GM21447 (cell line): ENCODE data around the gene CORO6.

Experiments
- ATAC-seq: cut with Tn5 transposase; IDR thresholded peaks from one replicate; pipeline ENCODE4 v1.9.1; 2021; ENCODE audit not compliant: unreplicated experiment

Gene CORO6

DNA sequence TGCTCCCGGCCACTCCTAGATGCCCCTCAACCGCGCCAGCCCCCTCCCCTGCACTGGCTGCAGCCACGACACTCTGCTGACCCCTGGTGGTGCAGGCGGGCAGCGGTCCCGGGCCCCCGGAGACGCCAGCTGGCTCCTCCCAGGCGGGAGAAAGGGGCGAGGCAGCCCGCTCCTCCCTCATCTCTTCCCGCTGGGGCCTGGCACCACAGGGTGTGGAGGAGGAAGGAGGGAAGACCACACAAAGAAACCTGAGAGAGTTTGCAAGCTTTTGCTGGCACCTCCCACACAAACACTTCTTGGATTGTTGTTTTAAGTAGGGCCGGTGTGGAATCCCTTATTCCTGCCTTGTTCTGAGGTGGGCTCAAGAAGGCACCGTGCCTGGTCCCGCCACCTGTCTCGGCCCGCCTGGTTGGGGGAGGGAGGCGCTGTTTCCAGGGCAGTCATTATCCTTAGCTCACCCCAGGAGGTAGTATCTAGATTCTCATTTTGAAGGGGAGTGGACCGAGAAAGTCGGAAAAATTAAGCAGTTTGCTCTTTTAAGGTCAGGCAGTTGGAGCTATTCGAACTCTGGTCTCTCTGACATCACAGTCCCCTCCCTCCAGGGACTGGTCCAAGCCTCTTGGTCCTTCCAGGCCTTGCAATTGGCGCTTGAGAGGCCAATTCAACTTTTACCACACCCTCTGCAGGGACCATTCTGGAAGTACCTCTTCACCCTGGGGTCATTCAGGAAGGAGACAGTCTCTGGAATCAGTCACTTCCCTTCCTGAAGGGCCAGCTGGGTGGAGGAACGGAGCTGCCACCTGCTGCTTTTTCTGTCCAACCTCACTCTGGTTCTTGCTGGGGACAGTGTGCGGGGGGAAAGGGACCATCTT is 30.7 kb downstream of the CORO6 start:
- no peak for ATAC-seq

DNA sequence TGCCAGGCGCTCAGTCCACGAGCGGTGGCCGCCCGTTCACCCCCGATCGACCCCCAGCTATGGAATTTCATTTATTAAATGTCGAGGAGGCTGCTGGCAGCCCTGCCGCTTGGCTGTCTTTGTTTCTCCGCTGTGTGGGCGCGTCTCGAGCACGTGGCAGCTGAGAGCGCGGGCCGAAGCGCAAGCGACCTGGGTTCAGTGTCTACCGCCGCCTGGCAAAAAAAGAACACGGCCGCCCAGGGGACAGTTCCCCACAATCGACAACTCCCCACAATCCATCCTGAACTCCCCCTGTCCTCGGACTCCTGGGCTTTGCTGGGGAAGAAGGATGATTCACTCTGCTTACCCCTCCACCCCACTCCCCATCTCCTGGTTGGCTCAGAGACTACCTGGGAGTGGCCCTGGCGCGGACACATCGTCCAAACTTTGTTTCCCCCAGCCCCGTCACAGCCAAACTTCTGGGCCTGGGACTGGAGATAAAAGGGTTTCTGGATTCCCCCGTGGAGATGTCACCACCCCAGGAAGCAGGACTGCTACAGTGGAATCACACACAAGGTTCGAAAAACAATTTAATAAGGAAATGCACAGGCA is 31.5 kb downstream of the CORO6 start:
- ATAC-seq, result no peak

GRCh38 chr17:29590411-29591145 is 32.1 kb downstream of the CORO6 start:
- ATAC-seq, result no peak

DNA sequence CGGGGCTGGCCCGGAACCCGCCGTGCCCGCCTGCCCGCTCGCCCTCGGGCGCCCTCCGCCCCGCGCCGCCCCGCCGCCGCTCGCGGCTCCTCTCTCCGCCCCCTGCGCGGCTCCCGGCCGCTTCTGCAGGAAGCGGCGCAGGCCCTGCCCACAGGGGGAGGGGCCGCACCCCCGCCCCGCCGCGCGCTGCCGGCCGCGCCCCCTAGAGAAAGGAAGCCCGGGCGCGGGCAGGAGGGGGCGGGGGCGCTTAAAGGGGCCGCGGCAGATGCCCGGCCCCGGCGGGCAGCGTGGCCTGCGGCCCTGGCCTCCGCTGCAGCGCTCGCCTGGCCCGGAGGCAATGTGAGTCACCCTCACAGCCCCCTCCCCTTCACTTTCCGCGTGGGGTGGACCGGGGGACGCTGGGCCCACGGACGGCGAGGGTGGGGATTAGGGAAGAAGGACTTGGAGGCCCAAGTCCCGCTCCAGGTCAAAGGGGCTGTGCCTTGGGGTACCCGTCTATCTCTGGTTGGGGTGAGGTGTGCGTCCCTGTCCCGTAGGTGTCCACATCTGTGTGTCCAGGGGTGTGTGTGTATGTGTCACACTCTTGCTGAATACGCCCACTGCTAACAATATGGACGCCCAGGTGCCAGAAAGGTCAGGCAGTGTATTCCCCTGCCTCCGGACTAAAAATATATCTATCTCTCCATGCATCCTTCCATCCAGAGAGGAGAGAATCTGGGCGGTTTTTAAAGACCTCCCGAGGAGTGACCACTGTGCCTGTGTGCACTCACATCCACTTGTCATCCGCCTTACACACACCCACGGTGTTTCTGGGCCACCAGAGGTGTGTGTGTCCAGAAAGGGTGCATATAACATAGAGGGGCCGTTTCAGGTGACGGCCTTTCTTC is 32.9 kb downstream of the CORO6 start, which contains the start of gene GIT1:
Gene GIT1 (minus strand): TSS at position 125 of the 887 bp plus-strand sequence. CDS start 270 bp downstream, outside the sequence.
- peak; percentile 43 for ATAC-seq

DNA sequence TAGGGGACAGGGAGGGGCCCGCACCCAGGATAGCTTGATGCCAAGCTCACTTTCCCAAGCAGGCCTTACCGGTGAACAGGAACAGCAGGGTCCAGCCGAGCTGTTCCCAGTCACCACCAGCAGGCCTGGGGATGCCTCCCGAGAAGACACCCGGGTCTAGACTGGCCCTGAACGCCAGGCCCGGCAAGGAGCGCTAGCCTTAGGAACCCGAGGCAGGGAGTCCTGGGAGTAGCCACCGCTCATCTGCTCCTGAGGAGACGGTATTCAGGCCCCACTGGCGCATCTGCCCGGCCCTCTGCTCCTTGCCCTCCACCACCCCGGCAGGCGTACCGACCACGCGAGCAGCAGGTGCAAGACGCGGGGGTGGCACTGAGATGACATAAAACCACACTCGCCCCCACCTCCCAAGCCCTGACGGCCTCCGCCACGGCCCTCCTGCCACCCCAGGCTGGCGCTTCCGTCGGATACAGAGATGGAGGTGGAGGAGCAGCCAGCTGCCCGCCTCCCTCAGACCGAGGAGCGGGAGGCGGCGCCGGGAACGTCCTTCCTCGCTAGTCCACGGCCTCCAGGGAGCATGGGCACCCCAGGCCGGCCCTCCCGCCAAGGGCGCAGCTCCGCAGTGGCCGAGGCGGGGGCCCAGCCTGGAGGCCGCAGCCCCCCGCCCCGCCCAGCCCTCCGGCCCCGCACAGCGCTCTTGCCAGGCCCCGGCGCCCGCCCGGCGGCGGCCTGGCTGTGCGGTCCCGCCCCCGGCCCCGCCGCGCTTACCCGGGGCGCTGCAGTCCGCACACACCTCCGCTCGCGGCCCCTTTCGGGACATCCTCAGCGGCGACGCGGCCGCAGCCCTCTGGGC is 33.9 kb downstream of the CORO6 start:
- ATAC-seq, result peak; percentile 8

DNA sequence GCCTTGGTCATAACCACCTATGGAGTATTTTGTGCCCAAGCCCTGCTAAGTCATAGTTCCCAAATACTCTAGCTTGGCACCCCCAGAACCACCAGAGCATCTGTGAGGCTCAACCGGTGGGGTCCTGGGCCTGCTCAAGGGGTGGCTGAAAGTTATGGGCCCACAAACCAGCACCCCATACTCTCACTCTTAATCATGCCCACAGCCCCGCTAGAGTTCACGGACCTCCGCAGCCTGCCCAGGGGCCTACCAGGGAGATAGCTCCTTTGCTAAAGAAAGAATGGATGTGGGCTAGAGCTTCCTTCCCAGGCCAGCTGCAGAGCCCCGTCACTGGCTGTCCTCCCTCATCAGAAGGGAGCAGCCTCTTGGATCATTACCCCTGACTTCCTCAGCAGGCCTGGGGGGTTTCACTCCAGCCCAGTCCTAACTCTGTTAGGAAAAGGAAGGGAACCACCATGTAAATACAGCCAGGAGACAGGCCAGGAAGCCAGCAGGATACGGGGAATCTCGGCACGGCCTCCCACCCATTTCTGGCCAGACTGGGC is 34.6 kb downstream of the CORO6 start:
- ATAC-seq, result no peak

- no peak for ATAC-seq
Observed at GRCh38 chr17:29587591-29587990, 35.1 kb downstream of the CORO6 start.

DNA sequence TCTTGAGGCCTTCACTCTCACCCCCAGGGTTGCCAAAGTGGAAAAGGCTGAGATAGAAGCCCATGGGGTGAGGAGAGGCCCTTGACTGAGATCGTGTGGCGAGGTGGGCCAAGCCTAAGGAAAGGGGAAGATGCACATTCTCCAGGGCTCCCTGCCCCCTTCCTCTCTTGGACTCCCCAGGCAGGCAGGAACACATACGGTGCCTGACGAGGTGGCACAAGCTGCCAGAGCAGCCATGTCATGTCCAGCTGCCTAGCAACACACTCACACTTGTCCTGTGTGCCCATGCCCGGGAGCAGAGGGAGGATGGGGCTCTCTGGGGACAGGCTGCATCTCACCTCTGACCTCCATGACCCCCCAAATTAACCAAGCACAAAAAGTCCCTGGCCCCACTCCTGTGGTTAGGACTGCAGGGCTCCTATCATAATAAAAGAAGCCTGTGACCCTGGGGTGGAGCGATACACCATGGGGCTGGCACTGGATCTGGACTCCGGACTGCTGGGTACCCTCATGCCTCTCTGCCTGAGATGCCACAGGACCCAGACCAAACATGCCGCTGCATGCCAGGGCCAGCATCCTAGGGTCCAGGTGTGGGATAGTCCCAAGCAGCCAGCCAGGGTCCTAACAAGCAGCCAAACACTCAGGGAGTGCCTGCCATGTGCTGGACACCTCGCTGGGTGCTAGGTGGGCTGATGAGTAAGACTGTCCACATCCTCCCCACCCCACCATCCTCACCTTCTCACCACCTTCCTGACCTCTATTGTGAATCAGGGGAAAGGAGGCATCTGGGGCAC is 35.8 kb downstream of the CORO6 start:
- no peak for ATAC-seq

DNA sequence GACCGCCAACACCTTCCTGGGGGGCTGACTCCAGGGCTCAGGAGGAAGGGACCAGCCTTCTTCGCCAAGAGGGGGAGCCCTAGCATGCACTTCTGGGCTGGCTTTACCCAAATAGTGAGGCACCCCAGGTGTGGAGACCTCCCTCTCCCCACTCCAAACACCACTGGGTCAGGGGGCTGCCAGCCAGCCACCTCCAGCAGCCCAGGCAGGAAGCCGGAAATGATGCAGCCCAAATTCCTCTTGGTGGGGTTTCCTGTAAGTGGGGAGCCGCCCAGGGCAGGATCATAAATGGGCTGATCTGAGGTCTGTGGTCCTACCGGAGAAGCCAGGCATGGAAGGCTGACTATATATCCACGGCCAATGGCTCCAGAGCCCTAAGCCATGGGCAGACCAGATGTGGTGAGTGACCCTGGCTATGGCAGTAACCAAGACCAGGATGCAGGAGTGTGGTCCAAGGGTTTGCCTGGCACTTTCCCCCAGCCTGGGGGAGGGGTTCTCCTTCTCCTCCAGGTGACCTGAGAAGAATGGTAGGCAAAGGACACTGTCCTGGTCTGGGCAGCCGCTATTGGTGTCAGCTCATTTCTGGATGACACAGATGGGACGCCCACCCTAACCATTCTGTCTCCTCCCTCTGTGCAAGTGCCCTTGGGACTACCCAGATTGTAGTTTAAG is 37.5 kb downstream of the CORO6 start:
- ATAC-seq, result no peak

- ATAC-seq, result no peak
Observed at GRCh38 chr17:29584452-29585079, 38.1 kb downstream of the CORO6 start.

GRCh38 chr17:29583324-29584248 is 39.1 kb downstream of the CORO6 start:
- ATAC-seq, result no peak

GRCh38 chr17:29582772-29583171 is 39.9 kb downstream of the CORO6 start:
- ATAC-seq, result no peak

- ATAC-seq, result no peak
Observed at GRCh38 chr17:29582254-29582765, 40.4 kb downstream of the CORO6 start.

DNA sequence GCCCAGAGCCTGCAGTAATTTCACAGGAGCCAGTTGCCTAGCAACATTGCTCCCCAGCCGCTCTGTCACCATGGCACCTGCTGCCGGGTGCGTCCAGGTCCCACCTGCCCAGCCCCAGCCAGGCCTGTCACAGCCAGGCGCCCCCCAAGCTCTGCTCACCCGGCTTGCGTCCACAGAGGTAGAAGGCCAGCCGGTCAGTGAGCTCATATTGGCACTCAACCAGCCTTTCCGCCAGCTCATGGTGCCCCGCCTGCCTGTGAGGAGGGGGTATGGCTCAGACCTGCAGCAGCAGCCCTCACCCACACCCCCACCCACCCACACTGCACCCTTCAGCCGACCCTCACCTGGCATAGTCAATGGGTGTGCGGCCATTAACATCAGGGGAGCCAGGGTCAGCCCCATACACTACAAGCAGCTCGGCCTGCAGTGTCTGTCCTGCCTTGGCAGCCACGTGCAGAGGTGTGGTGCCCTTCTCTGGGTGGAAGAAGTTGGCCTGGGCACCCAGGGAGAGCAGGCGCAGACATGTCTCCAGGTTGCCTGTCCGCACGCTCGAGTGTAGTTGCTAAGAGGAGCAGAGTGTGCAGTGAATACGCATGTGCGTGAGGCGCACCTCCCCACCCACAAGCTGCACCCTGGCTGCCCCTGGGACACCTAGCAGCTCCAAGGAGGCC is 41.0 kb downstream of the CORO6 start:
- ATAC-seq, result no peak

- no peak for ATAC-seq
Observed at GRCh38 chr17:29579866-29580771, 42.6 kb downstream of the CORO6 start.
